ENCODE measurements around the gene ATP1B3. TPM values are rescaled to one million over a fixed set of nuclear protein-coding genes. Genes with fewer than 3 reads are reported as not detected.
"Not testable (repeated sequence)": the region's sequence is repeated elsewhere in the genome, so short reads cannot be mapped to it uniquely, and the experiment has no call there.

ATP1B3 gene
- total RNA-seq, 6 experiments from 2014 or later: 219 to 273 (median 247) TPM

GRCh38 chr3:141845407-141846049 lies 30.9 kb upstream of the ATP1B3 start:
- no peak; the same call in 1 of the 2 replicates for TF ChIP-seq CTCF (IDR thresholded peaks at IDR 0.05)

GRCh38 chr3:141846050-141846433 lies 30.4 kb upstream of the ATP1B3 start:
- DNase-seq: no peak
- Mint-ChIP-seq H3K4me3 (no peak overlapping the region), H3K27me3 (ENCODE audit: insufficient read depth) (peaks cover 8% of the 10 kb centered on the region), H3K27ac (no peak overlapping the region), H3K36me3 (ENCODE audit: low read depth) (no peaks in the 10 kb centered on the region), H3K4me1 (ENCODE audit: low read depth) (peaks cover 5% of the 10 kb centered on the region), H3K9me3 (no peaks in the 10 kb centered on the region)
- no peak for TF ChIP-seq CTCF (IDR thresholded peaks at IDR 0.05)

More at GRCh38 chr3:141845407-141846049, 30.9 kb upstream of the ATP1B3 start:
- Mint-ChIP-seq H3K27me3 (ENCODE audit: insufficient read depth) (peaks cover 8% of the 10 kb centered on the region), H3K27ac (no peak overlapping the region), H3K4me1 (ENCODE audit: low read depth) (peaks cover 11% of the 10 kb centered on the region), H3K9me3 (no peaks in the 10 kb centered on the region), H3K4me3 (no peak overlapping the region), H3K36me3 (ENCODE audit: low read depth) (no peaks in the 10 kb centered on the region)
- DNase-seq: no peak

GRCh38 chr3:141848159-141848748 lies 28.2 kb upstream of the ATP1B3 start:
- not testable (repeated sequence) for H3K4me1 Mint-ChIP-seq (ENCODE audit: low read depth); H3K27me3 Mint-ChIP-seq (ENCODE audit: insufficient read depth); H3K27ac Mint-ChIP-seq; H3K4me3 Mint-ChIP-seq; H3K9me3 Mint-ChIP-seq; H3K36me3 Mint-ChIP-seq (ENCODE audit: low read depth); DNase-seq

GRCh38 chr3:141849056-141849815 lies 27.2 kb upstream of the ATP1B3 start:
- Mint-ChIP-seq H3K27me3 (ENCODE audit: insufficient read depth) (peaks cover 10% of the 10 kb centered on the region), H3K27ac (no peak overlapping the region), H3K4me1 (ENCODE audit: low read depth) (peaks cover 8% of the 10 kb centered on the region), H3K4me3 (no peak overlapping the region), H3K36me3 (ENCODE audit: low read depth) (no peaks in the 10 kb centered on the region), H3K9me3 (no peaks in the 10 kb centered on the region)
- no peak for DNase-seq
- no peak for TF ChIP-seq CTCF (IDR thresholded peaks at IDR 0.05)

- peaks cover 8% of the 10 kb centered on the region for H3K4me1 Mint-ChIP-seq (ENCODE audit: low read depth)
- no peaks in the 10 kb centered on the region for H3K9me3 Mint-ChIP-seq
- H3K27me3 Mint-ChIP-seq (ENCODE audit: insufficient read depth): peaks cover 8% of the 10 kb centered on the region
- DNase-seq: no peak
- no peak for TF ChIP-seq CTCF (IDR thresholded peaks at IDR 0.05)
- no peak overlapping the region for H3K4me3 Mint-ChIP-seq
- H3K27ac Mint-ChIP-seq: no peak overlapping the region
- no peaks in the 10 kb centered on the region for H3K36me3 Mint-ChIP-seq (ENCODE audit: low read depth)
These were observed 25.0 kb upstream of the ATP1B3 start for GRCh38 chr3:141851411-141851810.

GRCh38 chr3:141853081-141853601 lies 23.3 kb upstream of the ATP1B3 start:
- no peak for DNase-seq
- TF ChIP-seq CTCF (IDR thresholded peaks at IDR 0.05): no peak
- Mint-ChIP-seq H3K9me3 (no peaks in the 10 kb centered on the region), H3K4me1 (ENCODE audit: low read depth) (peaks cover 8% of the 10 kb centered on the region), H3K27me3 (ENCODE audit: insufficient read depth) (peaks cover 8% of the 10 kb centered on the region), H3K4me3 (no peak overlapping the region), H3K36me3 (ENCODE audit: low read depth) (no peaks in the 10 kb centered on the region), H3K27ac (no peak overlapping the region)

Data from HFFc6 (cell line).